Measurements from ENCODE around the gene TMEM259.

TMEM259 gene

DNA sequence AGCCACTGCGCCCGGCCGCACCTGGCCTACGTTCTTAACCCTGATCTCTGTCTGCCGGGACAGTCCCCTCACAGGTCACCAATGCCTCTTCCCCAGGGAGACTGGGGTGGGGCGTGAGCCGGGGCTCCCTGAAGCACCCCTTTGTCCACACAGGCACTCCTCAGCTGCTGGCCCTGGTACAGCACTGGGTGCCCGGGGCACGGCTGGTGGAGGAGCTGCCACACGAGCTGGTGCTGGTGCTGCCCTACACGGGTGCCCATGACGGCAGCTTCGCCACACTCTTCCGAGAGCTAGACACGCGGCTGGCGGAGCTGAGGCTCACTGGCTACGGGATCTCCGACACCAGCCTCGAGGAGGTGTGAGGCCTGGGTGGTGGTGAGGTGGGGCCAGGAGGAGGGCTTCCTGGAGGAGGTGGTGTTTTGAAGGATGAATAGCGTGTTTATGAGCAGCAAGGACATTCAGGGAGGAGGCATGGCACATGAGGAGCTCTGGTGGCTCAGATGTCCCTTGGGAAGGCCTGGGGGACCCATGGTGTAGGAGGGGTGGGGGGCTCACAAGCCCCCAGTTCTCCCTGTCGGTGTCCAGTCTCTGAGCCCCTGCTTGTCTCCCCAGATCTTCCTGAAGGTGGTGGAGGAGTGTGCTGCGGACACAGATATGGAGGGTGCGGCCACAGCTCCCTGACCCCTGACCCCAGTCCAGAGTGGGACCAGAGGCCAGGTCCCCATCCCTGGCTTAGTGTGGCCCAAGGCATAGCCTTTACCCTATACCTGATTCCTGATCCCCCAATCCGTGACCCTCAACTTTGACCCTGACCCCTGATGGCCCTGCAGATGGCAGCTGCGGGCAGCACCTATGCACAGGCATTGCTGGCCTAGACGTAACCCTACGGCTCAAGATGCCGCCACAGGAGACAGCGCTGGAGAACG lies 32.5 kb upstream of the TMEM259 start:
- Histone ChIP-seq H3K4me1 (ENCODE audit: control insufficient read depth, insufficient read depth, low read length) (no peaks in the 10 kb centered on the region), H3K4me3 (ENCODE audit: low read depth, low read length) (no peak overlapping the region), H3K9ac (ENCODE audit: low read depth, low read length) (no peak overlapping the region), H3K36me3 (ENCODE audit: control insufficient read depth, insufficient read depth, low read length) (peaks cover 17% of the 10 kb centered on the region), H3K27me3 (ENCODE audit: control insufficient read depth, insufficient read depth, low read length) (no peaks in the 10 kb centered on the region), H3K9me3 (ENCODE audit: control insufficient read depth, insufficient read depth, low read length) (no peaks in the 10 kb centered on the region)

GRCh38 chr19:1052349-1052975 lies 31.5 kb upstream of the TMEM259 start:
- H3K27me3 ChIP-seq (ENCODE audit: control insufficient read depth, insufficient read depth, low read length): no peaks in the 10 kb centered on the region
- H3K4me1 ChIP-seq (ENCODE audit: control insufficient read depth, insufficient read depth, low read length): no peaks in the 10 kb centered on the region
- peaks cover 17% of the 10 kb centered on the region for H3K36me3 ChIP-seq (ENCODE audit: control insufficient read depth, insufficient read depth, low read length)
- no peaks in the 10 kb centered on the region for H3K9me3 ChIP-seq (ENCODE audit: control insufficient read depth, insufficient read depth, low read length)
- H3K9ac ChIP-seq (ENCODE audit: low read depth, low read length): no peak overlapping the region
- H3K4me3 ChIP-seq (ENCODE audit: low read depth, low read length): no peak overlapping the region

GRCh38 chr19:1051791-1052190 lies 30.9 kb upstream of the TMEM259 start:
- no peaks in the 10 kb centered on the region for H3K9me3 ChIP-seq (ENCODE audit: control insufficient read depth, insufficient read depth, low read length)
- H3K27me3 ChIP-seq (ENCODE audit: control insufficient read depth, insufficient read depth, low read length): no peaks in the 10 kb centered on the region
- H3K4me3 ChIP-seq (ENCODE audit: low read depth, low read length): no peak overlapping the region
- no peaks in the 10 kb centered on the region for H3K4me1 ChIP-seq (ENCODE audit: control insufficient read depth, insufficient read depth, low read length)
- peaks cover 20% of the 10 kb centered on the region for H3K36me3 ChIP-seq (ENCODE audit: control insufficient read depth, insufficient read depth, low read length)
- no peak overlapping the region for H3K9ac ChIP-seq (ENCODE audit: low read depth, low read length)

DNA sequence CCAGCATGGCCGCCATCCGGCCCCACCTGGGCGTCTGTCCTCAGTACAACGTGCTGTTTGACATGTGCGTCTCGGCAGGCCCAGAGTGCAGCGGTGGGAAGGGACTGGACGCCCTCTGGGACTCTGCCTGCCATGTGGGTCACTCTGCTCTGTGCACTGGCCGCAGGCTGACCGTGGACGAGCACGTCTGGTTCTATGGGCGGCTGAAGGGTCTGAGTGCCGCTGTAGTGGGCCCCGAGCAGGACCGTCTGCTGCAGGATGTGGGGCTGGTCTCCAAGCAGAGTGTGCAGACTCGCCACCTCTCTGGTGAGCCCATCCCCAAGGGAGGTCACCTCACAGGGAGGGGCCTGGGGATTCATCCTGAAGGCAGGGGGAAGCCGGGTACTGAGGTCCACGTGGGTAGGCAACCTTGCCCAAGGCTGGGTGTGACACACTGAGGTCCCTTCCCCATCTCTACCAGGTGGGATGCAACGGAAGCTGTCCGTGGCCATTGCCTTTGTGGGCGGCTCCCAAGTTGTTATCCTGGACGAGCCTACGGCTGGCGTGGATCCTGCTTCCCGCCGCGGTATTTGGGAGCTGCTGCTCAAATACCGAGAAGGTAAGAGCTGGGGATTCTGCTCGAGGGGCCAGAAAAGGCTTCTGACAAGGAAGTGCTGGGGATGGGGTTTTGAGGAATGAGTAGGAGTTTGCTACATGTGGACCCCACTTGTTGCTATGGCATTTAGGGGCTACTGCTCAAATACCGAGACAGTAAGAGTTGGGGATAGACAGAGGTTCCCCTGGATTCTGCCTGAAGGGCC lies 30.3 kb upstream of the TMEM259 start:
- H3K4me1 ChIP-seq (ENCODE audit: control insufficient read depth, insufficient read depth, low read length): no peaks in the 10 kb centered on the region
- H3K4me3 ChIP-seq (ENCODE audit: low read depth, low read length): no peak overlapping the region
- H3K36me3 ChIP-seq (ENCODE audit: control insufficient read depth, insufficient read depth, low read length): peaks cover 18% of the 10 kb centered on the region
- H3K9ac ChIP-seq (ENCODE audit: low read depth, low read length): no peak overlapping the region
- H3K27me3 ChIP-seq (ENCODE audit: control insufficient read depth, insufficient read depth, low read length): no peaks in the 10 kb centered on the region
- H3K9me3 ChIP-seq (ENCODE audit: control insufficient read depth, insufficient read depth, low read length): no peaks in the 10 kb centered on the region

DNA sequence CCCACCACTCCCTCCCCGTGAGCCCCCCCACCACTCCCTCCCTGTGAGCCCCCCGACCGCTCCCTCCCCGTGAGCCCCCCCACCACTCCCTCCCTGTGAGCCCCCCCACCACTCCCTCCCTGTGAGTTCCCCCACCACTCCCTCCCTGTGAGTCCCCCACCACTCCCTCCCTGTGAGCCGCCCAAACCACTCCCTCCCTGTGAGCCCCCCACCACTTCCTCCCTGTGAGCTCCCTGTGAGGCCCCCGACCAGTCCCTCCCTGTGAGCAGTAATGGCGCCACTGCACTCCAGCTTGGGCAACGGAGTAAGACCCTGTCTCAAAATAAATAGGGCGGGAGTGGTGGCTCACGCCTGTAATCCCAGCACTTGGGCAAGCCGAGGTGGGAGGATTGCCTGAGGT lies 28.9 kb upstream of the TMEM259 start:
- Histone ChIP-seq H3K4me1 (ENCODE audit: control insufficient read depth, insufficient read depth, low read length) (no peaks in the 10 kb centered on the region), H3K36me3 (ENCODE audit: control insufficient read depth, insufficient read depth, low read length) (peaks cover 12% of the 10 kb centered on the region)

GRCh38 chr19:1049106-1049505 lies 28.2 kb upstream of the TMEM259 start:
- H3K4me1 ChIP-seq (ENCODE audit: control insufficient read depth, insufficient read depth, low read length): no peaks in the 10 kb centered on the region
- no peak overlapping the region for H3K4me3 ChIP-seq (ENCODE audit: low read depth, low read length)
- peaks cover 12% of the 10 kb centered on the region for H3K36me3 ChIP-seq (ENCODE audit: control insufficient read depth, insufficient read depth, low read length)
- H3K9me3 ChIP-seq (ENCODE audit: control insufficient read depth, insufficient read depth, low read length): no peaks in the 10 kb centered on the region
- no peaks in the 10 kb centered on the region for H3K27me3 ChIP-seq (ENCODE audit: control insufficient read depth, insufficient read depth, low read length)
- no peak overlapping the region for H3K9ac ChIP-seq (ENCODE audit: low read depth, low read length)

More for the DNA sequence above, 28.9 kb upstream of the TMEM259 start:
- Histone ChIP-seq H3K9ac (ENCODE audit: low read depth, low read length) (no peak overlapping the region), H3K27me3 (ENCODE audit: control insufficient read depth, insufficient read depth, low read length) (no peaks in the 10 kb centered on the region), H3K4me3 (ENCODE audit: low read depth, low read length) (no peak overlapping the region), H3K9me3 (ENCODE audit: control insufficient read depth, insufficient read depth, low read length) (no peaks in the 10 kb centered on the region)

GRCh38 chr19:1047696-1048147 lies 26.8 kb upstream of the TMEM259 start:
- H3K9me3 ChIP-seq (ENCODE audit: control insufficient read depth, insufficient read depth, low read length): no peaks in the 10 kb centered on the region
- H3K9ac ChIP-seq (ENCODE audit: low read depth, low read length): no peak overlapping the region
- no peaks in the 10 kb centered on the region for H3K4me1 ChIP-seq (ENCODE audit: control insufficient read depth, insufficient read depth, low read length)
- no peaks in the 10 kb centered on the region for H3K27me3 ChIP-seq (ENCODE audit: control insufficient read depth, insufficient read depth, low read length)
- no peak overlapping the region for H3K4me3 ChIP-seq (ENCODE audit: low read depth, low read length)
- H3K36me3 ChIP-seq (ENCODE audit: control insufficient read depth, insufficient read depth, low read length): peaks cover 7% of the 10 kb centered on the region

DNA sequence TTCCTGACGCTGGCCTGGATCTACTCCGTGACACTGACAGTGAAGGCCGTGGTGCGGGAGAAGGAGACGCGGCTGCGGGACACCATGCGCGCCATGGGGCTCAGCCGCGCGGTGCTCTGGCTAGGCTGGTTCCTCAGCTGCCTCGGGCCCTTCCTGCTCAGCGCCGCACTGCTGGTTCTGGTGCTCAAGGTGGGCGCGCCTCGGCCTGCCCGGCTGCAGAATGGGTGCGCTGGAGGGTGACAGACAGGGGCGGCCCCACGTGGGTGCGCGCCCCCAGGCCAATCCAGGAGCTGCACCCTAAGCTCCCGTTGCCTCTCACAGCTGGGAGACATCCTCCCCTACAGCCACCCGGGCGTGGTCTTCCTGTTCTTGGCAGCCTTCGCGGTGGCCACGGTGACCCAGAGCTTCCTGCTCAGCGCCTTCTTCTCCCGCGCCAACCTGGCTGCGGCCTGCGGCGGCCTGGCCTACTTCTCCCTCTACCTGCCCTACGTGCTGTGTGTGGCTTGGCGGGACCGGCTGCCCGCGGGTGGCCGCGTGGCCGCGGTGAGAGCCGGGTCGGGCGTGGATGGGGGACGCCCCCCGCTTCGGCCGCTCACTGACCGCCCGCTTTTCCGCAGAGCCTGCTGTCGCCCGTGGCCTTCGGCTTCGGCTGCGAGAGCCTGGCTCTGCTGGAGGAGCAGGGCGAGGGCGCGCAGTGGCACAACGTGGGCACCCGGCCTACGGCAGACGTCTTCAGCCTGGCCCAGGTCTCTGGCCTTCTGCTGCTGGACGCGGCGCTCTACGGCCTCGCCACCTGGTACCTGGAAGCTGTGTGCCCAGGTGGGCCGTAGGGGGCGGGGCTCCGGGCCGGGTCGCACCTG lies 26.1 kb upstream of the TMEM259 start:
- Histone ChIP-seq H3K36me3 (ENCODE audit: control insufficient read depth, insufficient read depth, low read length) (peaks cover 11% of the 10 kb centered on the region), H3K4me3 (ENCODE audit: low read depth, low read length) (no peak overlapping the region), H3K9ac (ENCODE audit: low read depth, low read length) (no peak overlapping the region), H3K9me3 (ENCODE audit: control insufficient read depth, insufficient read depth, low read length) (no peaks in the 10 kb centered on the region), H3K27me3 (ENCODE audit: control insufficient read depth, insufficient read depth, low read length) (no peaks in the 10 kb centered on the region), H3K4me1 (ENCODE audit: control insufficient read depth, insufficient read depth, low read length) (no peaks in the 10 kb centered on the region)

- Histone ChIP-seq H3K36me3 (ENCODE audit: control insufficient read depth, insufficient read depth, low read length) (peaks cover 13% of the 10 kb centered on the region), H3K4me3 (ENCODE audit: low read depth, low read length) (no peak overlapping the region), H3K9me3 (ENCODE audit: control insufficient read depth, insufficient read depth, low read length) (no peaks in the 10 kb centered on the region), H3K27me3 (ENCODE audit: control insufficient read depth, insufficient read depth, low read length) (no peaks in the 10 kb centered on the region), H3K4me1 (ENCODE audit: control insufficient read depth, insufficient read depth, low read length) (no peaks in the 10 kb centered on the region), H3K9ac (ENCODE audit: low read depth, low read length) (no peak overlapping the region)
These were observed 25.2 kb upstream of the TMEM259 start for GRCh38 chr19:1046117-1046626.

DNA sequence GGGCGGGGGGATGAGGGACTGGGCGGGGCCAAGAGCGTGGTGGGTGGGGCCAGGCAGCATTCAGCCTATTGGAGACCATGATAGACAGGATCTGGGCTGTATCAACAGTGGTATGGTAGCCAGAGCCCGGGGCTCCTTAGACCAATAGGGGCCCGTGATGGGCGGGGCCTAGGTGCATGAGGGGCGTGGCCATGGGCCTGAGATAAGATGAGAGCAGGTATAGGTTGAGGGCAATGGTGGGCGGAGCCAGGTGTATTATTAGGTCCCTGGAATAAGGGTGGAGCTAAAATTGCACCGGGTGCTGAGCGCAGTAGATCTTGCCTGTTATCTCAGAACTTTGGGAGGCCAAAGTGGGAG lies 24.3 kb upstream of the TMEM259 start:
- H3K4me3 ChIP-seq (ENCODE audit: low read depth, low read length): no peak overlapping the region
- H3K27me3 ChIP-seq (ENCODE audit: control insufficient read depth, insufficient read depth, low read length): no peaks in the 10 kb centered on the region
- H3K36me3 ChIP-seq (ENCODE audit: control insufficient read depth, insufficient read depth, low read length): peaks cover 13% of the 10 kb centered on the region
- no peak overlapping the region for H3K9ac ChIP-seq (ENCODE audit: low read depth, low read length)
- no peaks in the 10 kb centered on the region for H3K9me3 ChIP-seq (ENCODE audit: control insufficient read depth, insufficient read depth, low read length)
- H3K4me1 ChIP-seq (ENCODE audit: control insufficient read depth, insufficient read depth, low read length): no peaks in the 10 kb centered on the region
